GM18507 (cell line): ENCODE data around the gene THUMPD1.
"Not testable (repeated sequence)": the region's sequence is repeated elsewhere in the genome, so short reads cannot be mapped to it uniquely, and the experiment has no call there.

ENCODE experiments used
- DNase-seq: peaks from one replicate; pipeline ENCODE4 v3.0.0; 2011; ENCODE audit warnings: low read depth; ENCODE audit not compliant: insufficient read length; ENCODE audit errors: extremely low spot score
- FAIRE-seq: peaks from 2 replicates; lab custom pipeline; 2011; peaks lifted over from hg19 to GRCh38; lab: Jason Lieb, UNC

The THUMPD1 gene

DNA sequence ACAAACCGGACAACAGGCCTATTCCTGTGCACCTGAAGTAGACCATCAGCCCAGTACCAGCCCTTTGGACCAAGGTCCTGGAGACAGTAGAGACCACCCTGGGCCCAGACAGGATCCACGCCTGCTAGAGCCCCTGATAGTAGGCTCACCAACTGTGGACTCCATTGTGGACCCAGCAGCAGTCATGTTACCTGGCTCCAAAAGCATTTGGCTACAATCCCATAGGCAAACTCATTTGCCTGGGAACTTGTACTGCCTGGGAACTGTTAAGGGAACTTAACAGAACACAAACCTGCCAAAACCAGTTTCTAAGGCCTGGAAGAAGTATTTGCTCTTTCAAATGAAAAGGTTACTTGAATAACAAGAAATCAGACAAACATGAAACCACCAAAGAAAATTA is 34.2 kb downstream of the THUMPD1 start:
- no peak for FAIRE-seq

DNA sequence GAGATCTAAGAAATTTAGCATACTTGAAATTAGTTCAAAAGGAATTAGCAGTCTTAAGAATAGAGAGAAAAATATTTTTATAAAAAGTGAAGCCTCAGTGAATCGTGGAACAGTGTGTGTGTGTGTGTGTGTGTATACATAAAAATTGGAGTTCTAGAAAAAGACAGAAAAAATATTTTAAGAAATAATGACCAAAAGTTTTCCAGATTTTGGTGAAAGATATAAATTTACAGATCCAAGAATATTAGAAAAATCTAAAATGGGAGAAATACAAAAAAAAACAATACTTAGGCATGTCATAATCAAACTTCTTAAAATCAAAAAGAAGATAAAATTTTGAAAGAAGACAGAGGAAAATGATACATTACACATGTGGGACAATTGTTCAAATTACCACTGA is 35.6 kb downstream of the THUMPD1 start:
- DNase-seq, FAIRE-seq: not testable (repeated sequence)

More for the DNA sequence above, 34.2 kb downstream of the THUMPD1 start:
- no peak for DNase-seq

DNA sequence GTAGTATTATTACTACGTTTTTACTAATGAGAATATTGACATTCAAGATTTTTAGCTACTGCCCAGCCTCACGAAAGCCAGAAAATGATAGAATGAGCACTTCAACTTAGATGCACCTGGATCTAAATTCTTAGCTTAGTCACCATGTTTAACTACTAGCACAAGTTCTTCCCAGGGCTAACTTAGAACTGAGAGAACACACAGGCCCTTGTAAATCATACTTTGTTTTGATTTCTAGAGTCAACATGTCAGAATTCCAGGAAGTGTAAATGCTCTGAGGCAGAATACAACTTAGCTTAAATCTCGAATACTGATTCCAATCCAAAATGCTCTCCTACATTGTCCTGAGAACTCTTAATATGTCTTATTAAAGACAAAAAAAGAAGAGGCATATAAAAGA is 37.3 kb downstream of the THUMPD1 start:
- FAIRE-seq (no peak), DNase-seq (no peak)

DNA sequence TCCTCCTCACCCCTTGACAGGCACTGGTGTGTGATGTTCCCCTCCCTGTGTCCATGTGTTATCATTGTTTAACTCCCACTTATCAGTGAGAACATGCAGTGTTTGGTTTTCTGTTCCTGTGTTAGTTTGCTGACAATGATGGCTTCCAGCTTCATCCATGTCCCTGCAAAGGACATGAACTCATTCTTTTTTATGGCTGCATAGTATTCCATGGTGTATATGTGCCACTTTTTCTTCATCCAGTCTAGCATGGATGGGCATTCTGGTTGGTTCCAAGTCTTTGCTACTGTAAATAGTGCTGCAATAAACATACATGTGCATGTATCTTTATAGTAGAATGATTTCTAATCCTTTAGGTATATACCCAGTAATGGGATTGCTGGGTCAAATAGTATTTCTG is 39.9 kb downstream of the THUMPD1 start:
- not testable (repeated sequence) for DNase-seq, FAIRE-seq

DNA sequence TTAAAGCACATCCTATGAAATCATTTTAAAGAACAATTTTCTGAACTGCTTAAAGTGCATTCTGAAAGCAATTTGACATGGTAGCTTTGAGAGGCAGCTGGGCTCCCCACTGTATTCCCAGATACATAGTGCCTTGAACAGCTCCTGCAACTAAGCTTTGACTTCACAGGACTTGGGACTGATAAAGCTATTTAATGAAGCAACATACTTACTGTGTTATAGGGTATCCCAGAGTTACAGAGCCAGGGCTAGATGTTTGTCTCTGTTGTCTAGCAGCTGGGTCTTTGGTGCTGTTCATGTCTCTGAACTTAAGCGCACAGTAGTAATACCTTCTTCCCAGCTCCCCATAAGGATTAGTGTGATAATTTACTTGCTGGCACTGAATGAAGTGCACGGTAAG is 45.0 kb downstream of the THUMPD1 start:
- FAIRE-seq = no peak
- DNase-seq = no peak

DNA sequence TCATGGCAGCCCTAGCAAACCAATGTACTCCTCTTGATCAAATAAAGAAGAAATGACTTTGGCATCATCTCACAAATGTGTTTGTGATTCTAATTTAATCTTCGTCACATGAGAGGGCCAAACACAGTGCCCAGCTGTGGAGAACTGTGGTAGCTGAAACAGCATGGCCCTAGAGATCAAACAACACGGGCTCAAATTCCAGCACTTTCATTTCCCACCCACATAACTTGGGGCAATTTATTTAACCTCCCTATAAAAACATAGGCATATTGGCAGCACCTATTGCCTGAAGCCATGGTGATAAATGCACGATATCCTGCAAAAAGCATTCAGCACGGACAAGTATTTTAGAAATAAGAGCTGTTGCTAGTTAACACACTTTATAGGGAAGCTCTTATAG is 46.6 kb downstream of the THUMPD1 start:
- DNase-seq (no peak), FAIRE-seq (no peak)

DNA sequence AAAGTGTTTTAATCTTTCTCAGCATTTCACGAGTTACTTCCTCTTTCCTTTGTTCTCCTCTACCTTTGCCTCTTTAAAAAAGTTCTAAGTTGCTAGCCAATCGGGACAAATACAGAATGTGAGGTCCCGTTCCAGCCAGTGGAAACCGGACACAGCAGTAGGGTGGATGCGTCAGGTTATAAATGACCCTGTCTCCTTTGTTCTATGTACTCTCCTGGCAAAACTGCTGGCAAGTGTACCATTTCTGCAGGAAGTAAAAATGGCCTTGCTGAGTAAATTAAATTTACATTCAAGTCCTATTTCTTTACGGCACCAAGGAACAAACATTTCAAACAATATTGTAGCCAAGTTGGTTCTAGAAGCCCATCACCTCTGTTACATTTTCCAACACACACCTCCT is 47.5 kb downstream of the THUMPD1 start:
- FAIRE-seq, DNase-seq: not testable (repeated sequence)

DNA sequence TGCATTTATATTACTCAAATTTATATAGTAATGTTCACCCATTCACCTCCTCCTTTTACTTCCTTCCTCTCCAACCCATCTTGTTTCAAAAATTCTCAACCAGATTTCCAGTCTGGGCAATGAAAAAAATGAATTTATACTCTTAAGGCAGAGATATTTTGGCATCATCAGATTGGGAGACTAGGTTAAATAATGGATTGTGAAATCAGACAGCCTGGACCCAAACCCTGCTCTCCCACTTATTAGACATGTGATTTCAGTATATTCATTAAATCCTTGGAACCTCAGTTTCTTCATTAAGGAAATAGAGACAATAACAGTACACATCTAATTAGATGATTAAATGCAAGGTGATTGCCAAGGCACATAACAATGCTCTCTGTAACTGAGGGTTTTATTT is 52.0 kb downstream of the THUMPD1 start:
- no peak for DNase-seq
- FAIRE-seq = no peak

DNA sequence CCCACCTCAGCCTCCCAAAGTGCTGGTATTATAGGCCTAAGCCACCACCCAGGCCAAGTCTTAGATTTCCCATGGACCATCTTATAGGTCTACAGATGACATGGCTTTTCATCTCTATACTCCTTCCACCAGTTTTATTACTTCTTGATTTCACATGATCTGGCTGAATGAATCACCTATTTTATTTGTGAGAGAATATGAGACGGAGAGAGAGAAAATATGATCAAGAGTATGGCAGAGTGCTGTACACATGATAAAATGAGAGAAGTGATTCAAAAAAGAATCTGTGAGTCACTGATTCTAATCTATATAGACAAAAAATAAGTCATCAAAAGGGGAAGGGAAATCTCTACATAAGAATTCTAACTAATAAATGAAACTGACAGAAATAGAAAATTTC is 57.8 kb downstream of the THUMPD1 start:
- FAIRE-seq = no peak
- DNase-seq = no peak
